Osteoblast (primary cell): ENCODE measurements around the gene HDHD2. TPM values are rescaled to one million over a fixed set of nuclear protein-coding genes. Genes with fewer than 3 reads are reported as not detected.
"Not testable (repeated sequence)": the region's sequence is repeated elsewhere in the genome, so short reads cannot be mapped to it uniquely, and the experiment has no call there.

Experiments
- DNase-seq: peaks from one replicate; pipeline ENCODE4 v3.0.0; 2011; ENCODE audit warnings: low spot score, mixed read lengths; ENCODE audit not compliant: insufficient read length; ENCODE audit errors: missing footprints
- H2AFZ ChIP-seq: 2 replicates; pipeline ENCODE4 v1.6.0; 2011; ENCODE audit warnings: mild to moderate bottlenecking, low read length
- H3K27ac ChIP-seq: 2 replicates; pipeline ENCODE4 v1.5.1; 2011; ENCODE audit warnings: mild to moderate bottlenecking, low read depth, low read length, moderate library complexity
- H3K27me3 ChIP-seq: 2 replicates; pipeline ENCODE4 v1.6.0; 2012; ENCODE audit warnings: mild to moderate bottlenecking, control low read depth, inconsistent platforms, low read length, moderate library complexity; ENCODE audit not compliant: insufficient read depth
- H3K36me3 ChIP-seq: 2 replicates; pipeline ENCODE4 v1.5.1; 2011; ENCODE audit warnings: mild to moderate bottlenecking, low read length, control low read depth, moderate library complexity; ENCODE audit not compliant: insufficient read depth
- H3K4me1 ChIP-seq: 2 replicates; pipeline ENCODE4 v1.5.1; 2011; ENCODE audit warnings: mild to moderate bottlenecking, low read length, control low read depth, moderate library complexity; ENCODE audit not compliant: insufficient read depth
- H3K4me2 ChIP-seq: 2 replicates; pipeline ENCODE4 v1.6.0; 2011; ENCODE audit warnings: mild to moderate bottlenecking, low read length; ENCODE audit not compliant: insufficient read depth
- H3K4me3 ChIP-seq: fragments of 200-600 bp; sonication (generic); 3 replicates; pipeline ENCODE4 v1.5.1; 2012; ENCODE audit warnings: mild to moderate bottlenecking, low read length, inconsistent platforms; ENCODE audit not compliant: insufficient read depth
- H3K79me2 ChIP-seq: 2 replicates; pipeline ENCODE4 v1.6.0; 2012; ENCODE audit warnings: mild to moderate bottlenecking, low read length, control low read depth, inconsistent platforms; ENCODE audit not compliant: insufficient read depth
- H3K9me3 ChIP-seq: 2 replicates; pipeline ENCODE4 v1.5.1; 2011; ENCODE audit warnings: low read depth, low read length, control low read depth
- H4K20me1 ChIP-seq: 2 replicates; pipeline ENCODE4 v1.6.0; 2012; ENCODE audit warnings: mild to moderate bottlenecking, low read length, control low read depth; ENCODE audit not compliant: insufficient read depth
- CTCF ChIP-seq: IDR thresholded peaks from 2 replicates; pipeline ENCODE4 v1.5.1; 2011; ENCODE audit warnings: mild to moderate bottlenecking, low read depth, low read length, moderate library complexity; ENCODE audit errors: extremely low read depth
- total RNA-seq: library from RNA; depleted of rRNA; stranded (reverse); fragments of >200 nt; gene quantifications from 2 replicates; pipeline ENCODE4 v1.2.3, GENCODE V29; 2012

Gene HDHD2, protein sequence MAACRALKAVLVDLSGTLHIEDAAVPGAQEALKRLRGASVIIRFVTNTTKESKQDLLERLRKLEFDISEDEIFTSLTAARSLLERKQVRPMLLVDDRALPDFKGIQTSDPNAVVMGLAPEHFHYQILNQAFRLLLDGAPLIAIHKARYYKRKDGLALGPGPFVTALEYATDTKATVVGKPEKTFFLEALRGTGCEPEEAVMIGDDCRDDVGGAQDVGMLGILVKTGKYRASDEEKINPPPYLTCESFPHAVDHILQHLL
- total RNA-seq = 17.4 and 19.4 TPM in 2 replicates

GRCh38 chr18:47150029-47150823, at the start of gene HDHD2:
Gene HDHD2 (minus strand): TSS chr18:47150500. CDS start chr18:47136439, 14,061 bp downstream.
- H3K27me3 ChIP-seq = no peaks in the 10 kb centered on the region
- H3K4me1 ChIP-seq = peaks cover 16% of the 10 kb centered on the region
- peak within 1 kb of the TSS; percentile 91 for H2AFZ ChIP-seq
- no peaks in the 10 kb centered on the region for H4K20me1 ChIP-seq
- H3K79me2 ChIP-seq = peaks cover 49% of the 10 kb centered on the region
- H3K4me3 ChIP-seq = peak within 1 kb of the TSS; percentile 88
- no peaks in the 10 kb centered on the region for H3K9me3 ChIP-seq
- DNase-seq = peak; percentile 96
- H3K4me2 ChIP-seq = peak within 1 kb of the TSS; percentile 98
- H3K36me3 ChIP-seq = peaks cover 14% of the 10 kb centered on the region
- TF ChIP-seq CTCF = no peak
- peak within 1 kb of the TSS; percentile 85 for H3K27ac ChIP-seq

- H2AFZ ChIP-seq, H3K9me3 ChIP-seq, H3K27ac ChIP-seq, H3K36me3 ChIP-seq, DNase-seq, H3K4me1 ChIP-seq, H3K4me3 ChIP-seq, H3K27me3 ChIP-seq, H3K4me2 ChIP-seq, H4K20me1 ChIP-seq, H3K79me2 ChIP-seq: not testable (repeated sequence)
These were observed 45.7 kb upstream of the HDHD2 start for GRCh38 chr18:47195961-47196360.

GRCh38 chr18:47191961-47192360, 41.7 kb upstream of the HDHD2 start:
- H3K36me3 ChIP-seq = no peaks in the 10 kb centered on the region
- no peak for DNase-seq
- H3K9me3 ChIP-seq = no peaks in the 10 kb centered on the region
- no peaks in the 10 kb centered on the region for H3K4me1 ChIP-seq
- no peak for TF ChIP-seq CTCF
- H2AFZ ChIP-seq = no peak overlapping the region
- H3K27ac ChIP-seq = no peak overlapping the region
- H3K79me2 ChIP-seq = no peaks in the 10 kb centered on the region
- H3K4me3 ChIP-seq = no peak overlapping the region
- H4K20me1 ChIP-seq = no peaks in the 10 kb centered on the region
- H3K27me3 ChIP-seq = no peaks in the 10 kb centered on the region
- H3K4me2 ChIP-seq = no peak overlapping the region

DNA sequence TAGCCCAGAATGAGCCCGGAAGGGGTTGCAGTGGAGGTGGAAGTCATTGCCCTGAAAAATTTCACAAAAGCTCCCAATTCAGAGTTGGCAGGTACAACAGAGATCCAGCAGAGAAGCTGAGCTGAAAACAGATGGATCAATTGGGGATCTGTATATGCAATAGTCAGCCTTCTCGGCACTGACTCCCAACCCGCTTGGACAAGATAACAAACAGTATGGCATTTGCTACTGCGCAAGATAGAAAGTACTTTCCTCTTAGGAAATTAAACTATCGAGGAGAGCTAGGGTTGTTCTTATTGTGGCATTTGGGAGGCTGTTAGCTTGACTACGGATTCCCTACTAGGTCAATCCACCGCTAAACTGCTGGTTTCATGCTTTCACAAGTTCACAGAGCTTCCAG, 37.4 kb upstream of the HDHD2 start:
- Histone ChIP-seq H3K36me3 (no peaks in the 10 kb centered on the region), H3K4me2 (no peak overlapping the region), H3K27ac (no peak overlapping the region), H4K20me1 (no peaks in the 10 kb centered on the region), H3K4me3 (no peak overlapping the region), H3K27me3 (no peaks in the 10 kb centered on the region), H3K9me3 (no peaks in the 10 kb centered on the region), H2AFZ (no peak overlapping the region), H3K79me2 (no peaks in the 10 kb centered on the region), H3K4me1 (no peaks in the 10 kb centered on the region)
- no peak for TF ChIP-seq CTCF
- no peak for DNase-seq
